Heart right ventricle (tissue), 16 donors: ENCODE results near the gene ZBTB49. TPM values are rescaled to one million over a fixed set of nuclear protein-coding genes. Genes with fewer than 3 reads are reported as not detected.

ENCODE experiments used
- ATAC-seq, 8 donors: fragments of 200-7000 bp; cut with Tn5 transposase; one replicate each; pipeline ENCODE4 v1.9.1; 2020; ENCODE audit warnings: mild to moderate bottlenecking in 8 of 8, moderate library complexity in 8 of 8, moderate number of reproducible peaks in 1 of 8
- DNase-seq, 2 donors: peaks; one replicate each; pipeline ENCODE4 v3.0.0-alpha.2; 2020
- H3K27ac ChIP-seq, 10 donors: fragments of 200-600 bp; sonication (generic) in 2 of 10; one replicate each; pipeline versions ENCODE4 v1.5.0 to v1.8.0; 2020 to 2022; ENCODE audit warnings: mild to moderate bottlenecking in 3 of 10
- H3K27me3 ChIP-seq, 7 donors: fragments of 200-600 bp; one replicate each; pipeline ENCODE4 v1.8.0; 2021 to 2022; ENCODE audit warnings: mild to moderate bottlenecking in 2 of 7
- H3K36me3 ChIP-seq, 9 donors: fragments of 200-600 bp; sonication (generic) in 1 of 9; one replicate each; pipeline versions ENCODE4 v1.5.0 to v1.8.0; 2020 to 2022; ENCODE audit warnings: mild to moderate bottlenecking in 2 of 9
- H3K4me1 ChIP-seq, 9 donors: fragments of 200-600 bp; sonication (generic) in 1 of 9; one replicate each; pipeline versions ENCODE4 v1.5.0 to v1.8.0; 2020 to 2022; ENCODE audit warnings: mild to moderate bottlenecking in 4 of 9
- H3K4me3 ChIP-seq, 10 donors: fragments of 200-600 bp; sonication (generic) in 2 of 10; one replicate each; pipeline versions ENCODE4 v1.5.0 to v1.8.0; 2020 to 2022; ENCODE audit warnings: mild to moderate bottlenecking in 7 of 10, moderate library complexity in 2 of 10
- H3K9me3 ChIP-seq, 11 donors: fragments of 200-600 bp in 10 of 11; sonication (generic) in 2 of 11; one replicate each; pipeline versions ENCODE4 v1.5.0 to v1.8.0; 2013 to 2022; ENCODE audit warnings: mild to moderate bottlenecking in 2 of 11, control low read depth in 1 of 11, moderate library complexity in 1 of 11
- CTCF ChIP-seq, 9 donors: fragments of 200-600 bp; sonication (generic) in 2 of 9; IDR thresholded peaks; one replicate each; pipeline versions ENCODE4 v1.5.0 to v1.8.0; 2021 to 2022; ENCODE audit warnings: antibody characterized with exemption in 9 of 9, mild to moderate bottlenecking in 5 of 9, moderate library complexity in 1 of 9
- WGBS, 2 donors: extraction: QIAGEN DNeasy Blood & Tissue Kit; methylation state at CpG; one replicate each; pipeline ENCODE4 v1.1.7; 2013; ENCODE audit warnings: inconsistent platforms in 1 of 2; 5-methylcytosine and 5-hydroxymethylcytosine counted together
- intact Hi-C, 10 donors: fragments of 100-400 bp; cut with DNase I; formaldehyde crosslinking; loops; one replicate each; pipeline versions ENCODE4 v1.11.1 to v1.14.2; 2022
- polyA plus RNA-seq, 2 donors: library from polyadenylated mRNA; stranded (reverse); fragments of 200-250 nt; gene quantifications; one replicate each; pipeline ENCODE4 v1.2.3, GENCODE V29; 2013
- total RNA-seq, 10 donors: library from RNA; stranded (reverse); fragmentation: NEBNext Ultra II Directional in 3 of 10; extraction: Animal tissue kit (Norgen Biotek cat#: 25700) in 3 of 10; gene quantifications; one replicate each; pipeline versions ENCODE4 v1.2.1 to v1.2.4, GENCODE V29; 2021 to 2023
- donor health status: Arrhythmogenic right ventricular cardiomyopathy.
- donor health status: ischemic (EF 13 %, LVEDD 7.1; RV severe dilation, severe dysfunction).
- donor health status: healthy with polysubstance abuse.
- donor health status: DM: no; HTN: yes; CAD: no.
- donor health status: DM: no; HTN: no; CAD: no.
- donor health status: ischemic (EF 25% LVEDD 6.9; RV normal size, moderate dysfunction).
- donor health status: ischemic (EF 25% LVEDD 5.7; RV mildly dilated, moderate dysfunction).
- donor health status: healthy.
- donor health status: DM: yes; HTN: yes; CAD: no.
- donor health status: Ischemic cardiomyopathy.
- donor health status: ischemic (EF 35%, LVEDD 5.7; RV mildly dilated, moderate dysfunction).
- donor health status: nonischemic (EF 11% LVEDD 7.7; RV severe dilation, severe dysfunction).
- donor health status: DM: yes; HTN: yes; CAD: no.
- donor health status: PGD.
- donor health status: ischemic (EF 29% LVEDD 5.4; RV normal size, mild dysfunction).
- donor health status: nonischemic (EF 23%, LVEDD 6.1; RV moderate dilation, normal function).

ZBTB49 gene
- total and polyA plus RNA-seq, 12 donors, result 2.1 to 6.0 (median 4.3) TPM

GRCh38 chr4:4321951-4322688 is 32.1 kb downstream of the ZBTB49 start:
- Histone ChIP-seq H3K27ac (no peak overlapping the region), H3K27me3 (no peaks in the 10 kb centered on the region), H3K4me3 (no peak overlapping the region), H3K36me3 (peaks cover 0 to 59% (median 17%) of the 10 kb centered on the region in 9 donors), H3K4me1 (peaks cover 0 to 14% (median 10%) of the 10 kb centered on the region in 9 donors), H3K9me3 (no peaks in the 10 kb centered on the region)
- TF ChIP-seq CTCF (IDR thresholded peaks at IDR 0.05), result no peak
- DNase-seq, result no peak
- intact Hi-C loops, result no loop called here
- WGBS, 2 donors, result 88 to 93% methylated on average over 18 of the region's 18 CpGs
- no peak for ATAC-seq

GRCh38 chr4:4323705-4324534 is 33.9 kb downstream of the ZBTB49 start:
- 37 to 47% methylated on average over 10 of the region's 10 CpGs for WGBS, 2 donors
- peak overlapping the region in 7 of 10 donors; percentile 37 to 66 (median 56) for H3K27ac ChIP-seq
- intact Hi-C loops, result no loop called here
- ATAC-seq (peak in 3 of 8 donors; percentile 35 to 50 (median 35)), DNase-seq (no peak)
- H3K4me1 ChIP-seq, result peaks cover 0 to 14% (median 10%) of the 10 kb centered on the region in 9 donors
- no peak overlapping the region for H3K4me3 ChIP-seq
- H3K9me3 ChIP-seq, result peaks cover 0 to 3% (median 0%) of the 10 kb centered on the region in 11 donors
- no peak for TF ChIP-seq CTCF (IDR thresholded peaks at IDR 0.05)
- peaks cover 0 to 43% (median 17%) of the 10 kb centered on the region in 9 donors for H3K36me3 ChIP-seq
- H3K27me3 ChIP-seq, result no peaks in the 10 kb centered on the region

- Histone ChIP-seq H3K27ac (no peak overlapping the region), H3K9me3 (peaks cover 0 to 8% (median 0%) of the 10 kb centered on the region in 11 donors), H3K4me3 (no peak overlapping the region), H3K36me3 (peaks cover 0 to 29% (median 16%) of the 10 kb centered on the region in 9 donors), H3K27me3 (no peaks in the 10 kb centered on the region), H3K4me1 (peaks cover 0 to 14% (median 10%) of the 10 kb centered on the region in 9 donors)
- ATAC-seq, result no peak
- no peak for DNase-seq
- TF ChIP-seq CTCF (IDR thresholded peaks at IDR 0.05), result no peak
- 97 to 98% methylated on average over 5 of the region's 5 CpGs for WGBS, 2 donors
- intact Hi-C loops, result no loop called here
Observed at GRCh38 chr4:4325321-4325720, 35.3 kb downstream of the ZBTB49 start.

- no peak for ATAC-seq
- Histone ChIP-seq H3K27ac (no peak overlapping the region), H3K9me3 (peaks cover 0 to 10% (median 0%) of the 10 kb centered on the region in 11 donors), H3K36me3 (peaks cover 0 to 20% (median 8%) of the 10 kb centered on the region in 9 donors), H3K4me1 (peaks cover 0 to 14% (median 10%) of the 10 kb centered on the region in 9 donors), H3K4me3 (no peak overlapping the region), H3K27me3 (no peaks in the 10 kb centered on the region)
- DNase-seq, result no peak
- 97 to 98% methylated on average over 4 of the region's 4 CpGs for WGBS, 2 donors
- TF ChIP-seq CTCF (IDR thresholded peaks at IDR 0.05), result no peak
- intact Hi-C loops, result no loop called here
Observed at GRCh38 chr4:4326166-4326565, 36.1 kb downstream of the ZBTB49 start.
